ENCODE measurements around the gene GAS7.

GRCh38 chr17:10106067-10106466, 92.3 kb downstream of the GAS7 start:
- no peak for TF ChIP-seq CTCF (IDR thresholded peaks at IDR 0.05; ENCODE audit: insufficient read depth, low read depth, low read length)
- TF ChIP-seq EZH2 (IDR thresholded peaks at IDR 0.05; ENCODE audit: insufficient read depth, low read length), result no peak
